Heart left ventricle (tissue), 13 donors: ENCODE measurements around the gene TNFRSF6B.

Source experiments
- CTCF ChIP-seq, 12 donors: fragments of 200-600 bp; sonication (generic) in 4 of 12; IDR thresholded peaks; one replicate each; pipeline versions ENCODE4 v1.5.0 to v1.8.0; 2018 to 2022; ENCODE audit warnings: antibody characterized with exemption in 12 of 12, mild to moderate bottlenecking in 5 of 12
- POLR2A ChIP-seq, 2 donors: fragments of 450-650 bp; IDR thresholded peaks; one replicate each; pipeline ENCODE4 v1.6.1; 2017; ENCODE audit warnings: antibody characterized with exemption in 2 of 2, mild to moderate bottlenecking in 2 of 2, moderate library complexity in 2 of 2
- donor health status: ischemic (EF 13 %, LVEDD 7.1; RV severe dilation, severe dysfunction).
- donor health status: DM: no; HTN: yes; CAD: no.
- donor health status: DM: no; HTN: no; CAD: no.
- donor health status: ischemic (EF 25% LVEDD 6.9; RV normal size, moderate dysfunction).
- donor health status: ischemic (EF 25% LVEDD 5.7; RV mildly dilated, moderate dysfunction).
- donor health status: ischemic (EF 35%, LVEDD 5.7; RV mildly dilated, moderate dysfunction).
- donor health status: nonischemic (EF 11% LVEDD 7.7; RV severe dilation, severe dysfunction).
- donor health status: DM: yes; HTN: yes; CAD: no.
- donor health status: PGD.
- donor health status: ischemic (EF 29% LVEDD 5.4; RV normal size, mild dysfunction).
- donor health status: nonischemic (EF 23%, LVEDD 6.1; RV moderate dilation, normal function).

DNA sequence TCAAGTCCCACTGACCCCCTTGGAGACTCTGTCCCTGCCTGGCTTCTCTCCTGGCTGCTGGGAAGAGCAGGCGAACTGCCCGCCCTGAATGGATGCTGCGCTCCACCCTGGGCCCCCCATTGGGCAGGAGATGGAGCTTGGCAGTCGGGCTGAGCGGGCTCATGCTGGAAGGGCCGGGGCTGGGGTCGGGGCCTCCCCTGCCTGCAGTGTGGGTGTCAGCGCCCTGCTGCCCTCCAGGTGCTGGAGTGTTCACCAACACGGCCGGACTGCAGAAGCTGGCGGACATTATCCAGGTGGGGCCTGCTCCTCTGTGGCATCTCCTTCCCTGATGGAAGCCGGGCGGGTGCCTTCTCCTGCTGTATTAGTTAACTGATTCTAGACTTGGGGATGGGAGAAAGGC, 16.0 kb upstream of the TNFRSF6B start:
- TF ChIP-seq CTCF (IDR thresholded peaks at IDR 0.05) (no peak), POLR2A (IDR thresholded peaks at IDR 0.05) (no peak)
